Peyer's patch (tissue), 4 donors: ENCODE results near the gene TIAM2.

Experiments
- POLR2A ChIP-seq, 2 donors: fragments of 450-650 bp; IDR thresholded peaks; one replicate each; pipeline ENCODE4 v1.5.1; 2017; ENCODE audit warnings: antibody characterized with exemption in 2 of 2, mild to moderate bottlenecking in 2 of 2, moderate library complexity in 2 of 2
- TF ChIP-seq, protein P1 (sequence below), 6 experiments: fragments of 450-650 bp in 4 of 6; fragments of 200-600 bp in 2 of 6; sonication (generic) in 1 of 6; IDR thresholded peaks; one replicate each; pipeline ENCODE4 v1.5.1; 2017 to 2019; ENCODE audit warnings: antibody characterized with exemption in 6 of 6, mild to moderate bottlenecking in 3 of 6, moderate library complexity in 1 of 6

DNA sequence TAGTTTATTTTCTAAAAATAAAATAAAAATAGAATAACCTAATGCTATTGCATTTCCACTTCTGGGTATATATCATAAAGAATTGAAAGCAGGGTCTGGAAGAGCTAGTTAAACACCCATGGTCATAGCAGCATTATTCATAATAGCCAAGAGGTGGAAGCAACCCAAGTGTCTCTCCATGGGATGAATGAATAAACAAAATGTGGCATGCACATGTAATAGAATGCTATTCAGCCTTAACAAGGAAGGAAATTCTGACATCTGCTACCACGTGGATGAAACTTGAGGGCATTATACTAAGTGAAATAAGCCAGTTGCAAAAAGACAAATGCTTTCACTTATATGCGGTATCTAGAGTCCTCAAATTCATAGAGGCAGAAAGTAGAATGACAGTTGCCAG is 130.8 kb downstream of the TIAM2 start:
- TF ChIP-seq, protein P1, sequence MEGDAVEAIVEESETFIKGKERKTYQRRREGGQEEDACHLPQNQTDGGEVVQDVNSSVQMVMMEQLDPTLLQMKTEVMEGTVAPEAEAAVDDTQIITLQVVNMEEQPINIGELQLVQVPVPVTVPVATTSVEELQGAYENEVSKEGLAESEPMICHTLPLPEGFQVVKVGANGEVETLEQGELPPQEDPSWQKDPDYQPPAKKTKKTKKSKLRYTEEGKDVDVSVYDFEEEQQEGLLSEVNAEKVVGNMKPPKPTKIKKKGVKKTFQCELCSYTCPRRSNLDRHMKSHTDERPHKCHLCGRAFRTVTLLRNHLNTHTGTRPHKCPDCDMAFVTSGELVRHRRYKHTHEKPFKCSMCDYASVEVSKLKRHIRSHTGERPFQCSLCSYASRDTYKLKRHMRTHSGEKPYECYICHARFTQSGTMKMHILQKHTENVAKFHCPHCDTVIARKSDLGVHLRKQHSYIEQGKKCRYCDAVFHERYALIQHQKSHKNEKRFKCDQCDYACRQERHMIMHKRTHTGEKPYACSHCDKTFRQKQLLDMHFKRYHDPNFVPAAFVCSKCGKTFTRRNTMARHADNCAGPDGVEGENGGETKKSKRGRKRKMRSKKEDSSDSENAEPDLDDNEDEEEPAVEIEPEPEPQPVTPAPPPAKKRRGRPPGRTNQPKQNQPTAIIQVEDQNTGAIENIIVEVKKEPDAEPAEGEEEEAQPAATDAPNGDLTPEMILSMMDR (IDR thresholded peaks at IDR 0.05), result no peak
- no peak for TF ChIP-seq POLR2A (IDR thresholded peaks at IDR 0.05)
